Activated CD8-positive, alpha-beta memory T cell treated with anti-CD3 and anti-CD28 coated beads, Interleukin-2, amount 50 U/mL, for 1 hour (primary cell): ENCODE data around the gene ACACB.

Source experiments
- DNase-seq: peaks from one replicate; pipeline ENCODE4 v3.0.0-alpha.2; 2020; ENCODE audit errors: extremely low read depth

The ACACB gene

DNA sequence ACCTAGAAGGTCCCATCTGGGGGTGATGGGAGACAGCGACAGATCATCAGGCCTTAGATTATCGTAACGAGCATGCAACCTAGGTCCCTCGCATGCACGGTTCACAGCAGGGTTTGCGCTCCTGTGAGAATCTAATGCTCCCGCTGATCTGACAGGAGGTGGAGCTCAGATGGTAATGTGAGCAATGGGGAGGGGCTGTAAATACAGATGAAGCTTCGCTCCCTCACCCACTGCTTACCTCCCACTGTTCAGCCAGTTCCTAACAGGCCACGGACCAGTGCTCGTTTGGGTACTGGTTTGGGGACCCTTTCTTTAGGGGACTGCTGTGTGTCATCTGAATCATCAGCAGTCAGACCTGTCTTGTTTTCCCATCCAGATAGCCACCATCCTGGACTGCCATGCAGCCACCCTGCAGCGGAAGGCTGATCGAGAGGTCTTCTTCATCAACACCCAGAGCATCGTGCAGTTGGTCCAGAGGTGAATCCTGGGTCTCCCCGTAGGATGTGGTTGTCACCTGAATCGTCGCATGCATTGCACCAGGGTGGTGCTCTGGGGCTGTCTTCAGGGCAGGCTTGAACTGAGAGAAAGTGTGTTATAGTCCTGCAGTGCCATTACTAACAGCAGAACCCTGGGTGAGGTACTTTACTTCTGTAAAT lies 96.2 kb downstream of the ACACB start:
- no peak for DNase-seq

- no peak for DNase-seq
Observed at GRCh38 chr12:109214131-109214530, 97.7 kb downstream of the ACACB start.

DNA sequence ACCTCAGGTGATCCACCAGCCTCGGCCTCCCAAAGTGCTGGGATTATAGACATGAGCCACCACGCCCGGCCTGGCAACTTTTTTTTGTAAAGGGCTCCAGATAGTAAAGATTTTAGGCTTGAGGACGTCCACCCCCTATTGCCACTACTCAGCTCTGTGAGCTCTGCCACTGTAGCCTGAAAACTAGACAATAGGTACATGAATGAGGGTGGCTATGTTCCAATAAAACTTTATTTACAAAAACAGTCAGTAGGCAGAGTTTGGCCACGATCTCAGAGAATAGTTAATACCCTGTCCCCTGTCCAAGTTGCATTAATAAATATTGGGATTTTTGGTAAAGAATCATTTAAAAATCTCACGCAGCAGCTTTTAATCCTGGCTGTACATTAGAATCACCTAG lies 102.6 kb downstream of the ACACB start:
- DNase-seq: no peak

DNA sequence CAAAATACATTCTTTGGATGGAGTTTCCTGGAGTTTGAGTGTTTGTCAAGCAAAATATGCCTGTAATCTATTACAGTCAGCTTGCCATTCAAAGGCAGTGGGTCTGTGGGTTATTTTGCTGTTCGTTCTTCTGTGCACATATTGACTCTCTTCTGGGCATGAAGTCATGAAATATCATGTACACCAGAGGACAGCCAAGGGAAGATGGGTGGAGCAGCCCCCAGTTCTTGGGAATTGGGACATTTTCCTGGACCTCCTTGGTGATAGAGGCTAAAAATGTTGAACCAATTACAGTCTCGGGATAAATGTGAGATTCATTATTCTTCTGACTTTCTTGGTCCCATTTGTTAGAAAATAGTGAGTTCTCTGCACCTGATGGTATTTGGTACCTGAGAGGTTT lies 103.6 kb downstream of the ACACB start:
- DNase-seq: no peak

DNA sequence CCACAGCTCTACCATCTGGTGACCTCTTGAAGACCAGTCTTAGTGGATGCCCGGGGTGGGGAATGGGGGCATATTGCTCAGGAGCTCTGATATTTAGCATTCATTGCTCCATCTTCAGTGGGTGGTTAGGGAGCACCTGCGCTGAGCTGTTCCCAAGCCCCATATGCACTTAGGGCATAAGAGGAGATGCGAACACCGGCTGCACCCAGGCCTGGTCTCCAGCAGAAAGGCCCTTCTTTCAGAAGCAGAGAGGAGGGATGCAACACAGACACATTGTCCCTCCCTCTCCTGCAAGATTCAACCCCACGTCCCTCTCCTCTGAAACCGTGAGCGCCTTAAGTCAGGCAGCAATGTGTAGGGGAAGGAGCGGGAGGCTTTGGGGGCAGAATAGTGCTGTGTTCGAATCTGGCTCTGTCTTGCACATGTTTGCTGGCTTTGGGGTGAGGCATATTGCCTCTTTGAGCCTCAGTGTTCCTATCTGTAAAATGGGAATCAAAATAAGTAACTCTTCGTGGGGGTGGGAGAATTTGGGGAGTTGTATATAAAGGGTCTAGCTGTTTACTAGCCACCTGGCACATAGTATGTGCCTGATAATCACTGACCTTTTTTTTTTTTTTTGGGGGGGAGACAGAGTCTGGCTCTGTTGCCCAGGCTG lies 105.0 kb downstream of the ACACB start:
- no peak for DNase-seq

- no peak for DNase-seq
Observed at GRCh38 chr12:109222062-109222461, 105.7 kb downstream of the ACACB start.

DNA sequence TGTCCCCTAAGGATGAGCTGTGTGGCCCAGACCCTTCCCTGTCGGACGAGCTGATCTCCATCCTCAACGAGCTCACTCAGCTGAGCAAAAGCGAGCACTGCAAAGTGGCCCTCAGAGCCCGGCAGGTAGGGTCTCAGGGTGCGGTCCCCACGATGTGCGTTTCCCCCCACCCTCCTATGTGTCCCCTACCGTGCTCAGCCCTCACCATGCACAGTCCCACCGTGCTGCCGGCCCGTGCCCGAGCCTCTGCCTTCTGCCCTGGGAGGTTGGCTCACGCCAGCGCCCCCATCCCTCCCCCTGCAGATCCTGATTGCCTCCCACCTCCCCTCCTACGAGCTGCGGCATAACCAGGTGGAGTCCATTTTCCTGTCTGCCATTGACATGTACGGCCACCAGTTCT lies 106.1 kb downstream of the ACACB start:
- DNase-seq: no peak

DNA sequence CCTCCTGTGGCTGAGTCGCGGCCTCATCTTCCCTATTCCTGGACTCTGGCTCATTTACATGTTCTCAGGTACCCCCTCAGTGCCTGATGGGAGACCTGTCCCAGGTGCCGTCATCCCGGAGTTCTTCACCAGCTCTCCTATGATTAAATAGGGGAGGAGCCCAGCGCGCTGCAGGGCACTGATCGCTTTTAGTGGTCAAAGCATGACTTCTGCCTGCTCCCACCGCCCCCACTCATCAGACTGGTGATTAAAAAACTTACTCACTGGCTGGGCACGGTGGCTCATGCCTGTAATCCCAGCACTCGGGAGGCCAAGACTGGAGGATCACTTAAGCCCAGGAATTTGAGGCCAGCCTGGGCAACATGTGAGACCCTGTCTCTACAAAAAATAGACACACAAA lies 106.8 kb downstream of the ACACB start:
- DNase-seq: no peak

- DNase-seq: no peak
Observed at GRCh38 chr12:109223868-109224267, 107.5 kb downstream of the ACACB start.

DNA sequence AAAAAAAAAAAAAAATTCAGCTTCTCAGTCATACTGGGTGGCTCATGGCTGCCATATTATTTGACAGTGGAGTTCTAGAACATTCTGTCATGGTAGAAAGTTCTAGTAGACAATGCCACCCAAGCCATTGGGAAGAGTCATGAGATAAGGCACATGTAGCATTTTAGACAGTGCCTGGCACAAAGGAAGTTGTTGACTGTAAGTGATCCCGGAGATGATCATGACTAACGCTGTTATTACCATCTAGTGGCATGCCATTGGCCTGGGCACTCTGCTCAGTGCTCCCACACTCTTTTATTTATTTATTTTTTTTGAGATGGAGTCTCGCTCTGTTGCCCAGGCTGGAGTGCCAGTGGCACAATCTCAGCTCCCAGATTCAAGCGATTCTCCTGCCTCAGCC lies 112.3 kb downstream of the ACACB start:
- no peak for DNase-seq

DNA sequence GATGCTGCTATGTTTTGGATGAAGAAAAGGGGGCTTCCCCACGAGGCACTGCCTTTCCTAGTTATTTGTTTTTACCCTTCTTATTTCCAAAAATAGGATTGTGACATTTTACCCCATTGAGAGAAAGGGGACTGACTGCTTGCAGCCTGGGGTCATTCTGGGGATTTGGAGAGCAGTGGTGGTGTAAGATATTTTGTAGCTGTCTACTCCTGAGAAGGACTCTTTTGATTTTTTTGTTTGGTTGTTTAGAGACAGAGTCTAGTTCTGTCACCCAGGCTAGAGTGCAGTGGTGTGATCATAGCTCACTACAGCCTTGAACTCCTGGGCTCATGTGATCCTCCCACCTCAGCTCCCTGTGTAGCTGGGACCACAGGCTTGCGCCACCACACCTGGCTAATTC lies 113.8 kb downstream of the ACACB start:
- DNase-seq: no peak

DNA sequence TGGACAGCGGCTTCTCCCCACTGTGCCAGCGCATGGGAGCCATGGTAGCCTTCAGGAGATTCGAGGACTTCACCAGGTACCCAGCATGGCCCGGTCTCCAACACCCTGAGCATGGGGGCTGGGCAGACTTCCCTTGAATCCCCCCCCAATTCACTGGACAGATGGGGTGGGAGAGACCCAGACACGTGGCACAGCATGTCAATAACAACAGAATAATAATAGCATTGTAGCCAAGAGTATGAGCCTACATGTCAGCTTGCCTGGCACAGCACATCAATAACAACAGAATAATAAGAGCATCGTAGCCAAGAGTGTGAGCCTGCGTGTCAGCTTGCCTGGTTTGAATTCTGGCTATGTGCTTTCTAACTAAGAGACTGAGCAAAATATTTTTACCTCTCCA lies 116.3 kb downstream of the ACACB start:
- no peak for DNase-seq

- DNase-seq: no peak
Observed at GRCh38 chr12:109234012-109234411, 117.6 kb downstream of the ACACB start.

- no peak for DNase-seq
Observed at GRCh38 chr12:109236257-109236656, 119.9 kb downstream of the ACACB start.

DNA sequence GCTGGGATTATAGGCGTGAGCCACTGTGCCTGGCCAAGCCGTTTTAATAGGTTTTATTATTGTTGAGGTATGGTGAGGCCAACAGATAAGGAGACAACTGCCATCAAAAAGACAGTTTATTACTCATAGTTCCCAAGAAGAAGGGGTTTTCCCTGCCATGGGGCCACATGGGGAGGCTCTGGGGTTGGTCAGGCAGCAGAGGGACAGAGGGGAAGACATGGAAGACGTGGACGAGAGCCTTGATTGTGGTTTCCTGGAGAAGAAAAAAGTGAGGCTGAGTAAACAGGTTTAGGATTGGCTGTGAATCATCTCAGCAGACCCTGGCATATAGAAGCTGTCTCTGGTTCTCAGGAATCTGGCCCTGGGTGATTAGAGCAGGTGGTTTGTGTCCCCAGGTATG lies 122.8 kb downstream of the ACACB start:
- DNase-seq: no peak

DNA sequence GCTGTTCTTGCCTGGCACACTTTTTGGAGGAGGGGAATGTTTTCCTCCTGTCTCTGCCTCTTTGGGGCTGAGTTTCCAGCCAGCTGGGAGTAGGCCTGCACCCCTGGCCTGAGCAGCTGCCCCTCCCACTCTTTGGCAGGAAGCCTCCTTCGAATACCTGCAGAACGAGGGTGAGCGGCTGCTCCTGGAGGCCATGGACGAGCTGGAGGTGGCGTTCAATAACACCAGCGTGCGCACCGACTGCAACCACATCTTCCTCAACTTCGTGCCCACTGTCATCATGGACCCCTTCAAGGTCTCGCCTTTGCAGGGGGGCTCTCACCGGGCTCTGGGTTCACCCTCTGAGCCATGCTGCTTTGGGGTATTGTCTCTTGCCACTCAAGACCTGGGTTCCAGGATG lies 123.3 kb downstream of the ACACB start:
- DNase-seq: no peak

DNA sequence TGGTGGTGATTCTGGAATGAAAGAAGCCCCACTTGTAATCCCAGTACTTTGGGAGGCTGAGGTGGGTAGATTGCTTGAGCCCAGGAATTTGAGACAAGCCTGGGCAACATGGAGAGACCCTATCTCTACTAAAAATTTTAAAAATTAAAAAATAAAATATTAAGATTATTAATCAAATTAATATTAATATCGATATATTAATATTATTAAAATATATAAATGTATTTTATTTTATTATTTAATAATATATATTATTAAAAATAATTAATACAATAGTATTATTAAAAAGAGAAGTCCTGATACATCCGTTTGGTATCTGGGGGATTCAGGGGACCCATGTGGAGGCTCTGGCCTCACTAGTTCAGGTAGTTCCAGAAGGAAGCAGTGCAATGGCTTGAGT lies 124.0 kb downstream of the ACACB start:
- no peak for DNase-seq

- no peak for DNase-seq
Observed at GRCh38 chr12:109241936-109242335, 125.5 kb downstream of the ACACB start.

DNA sequence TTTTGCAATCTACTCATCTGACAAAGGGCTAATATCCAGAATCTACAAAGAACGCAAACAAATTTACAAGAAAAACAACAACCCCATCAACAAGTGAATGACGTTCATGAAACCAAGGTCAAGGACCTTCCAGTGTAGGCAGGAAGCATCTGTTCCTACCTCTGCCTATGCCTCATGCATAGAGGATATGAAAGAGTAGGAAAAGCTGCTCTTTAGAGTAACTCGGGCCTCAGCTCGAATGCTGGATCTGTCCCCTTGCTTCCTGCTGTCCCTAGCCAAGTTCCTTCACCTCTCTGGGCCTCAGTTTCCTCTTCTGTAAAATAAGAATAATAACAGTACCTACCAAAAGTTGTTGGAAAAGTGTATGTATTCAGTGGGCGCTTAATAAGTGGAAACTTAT lies 127.7 kb downstream of the ACACB start:
- DNase-seq: no peak

- no peak for DNase-seq
Observed at GRCh38 chr12:109246221-109246620, 129.8 kb downstream of the ACACB start.

GRCh38 chr12:109247831-109248654 lies 131.7 kb downstream of the ACACB start:
- no peak for DNase-seq

DNA sequence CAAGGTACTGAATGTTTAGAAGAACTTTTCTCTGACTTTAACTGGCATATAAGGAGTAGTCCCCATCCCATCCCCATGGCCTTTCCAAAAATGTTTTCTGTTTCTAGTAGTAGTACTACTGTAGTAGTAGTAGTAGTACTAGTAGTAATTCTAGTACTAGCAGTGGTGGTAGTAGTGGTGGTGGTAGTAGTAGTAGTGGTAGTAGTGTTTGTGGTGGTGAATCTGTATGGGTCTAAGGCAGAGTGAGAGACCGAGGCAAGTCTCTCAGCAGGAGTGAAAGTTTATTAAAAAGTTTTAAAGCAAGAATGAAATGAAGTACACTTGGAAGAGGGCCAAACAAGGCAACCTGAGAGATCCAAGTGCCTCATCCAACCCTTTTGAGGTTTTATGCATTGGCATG lies 134.1 kb downstream of the ACACB start:
- DNase-seq: no peak

DNA sequence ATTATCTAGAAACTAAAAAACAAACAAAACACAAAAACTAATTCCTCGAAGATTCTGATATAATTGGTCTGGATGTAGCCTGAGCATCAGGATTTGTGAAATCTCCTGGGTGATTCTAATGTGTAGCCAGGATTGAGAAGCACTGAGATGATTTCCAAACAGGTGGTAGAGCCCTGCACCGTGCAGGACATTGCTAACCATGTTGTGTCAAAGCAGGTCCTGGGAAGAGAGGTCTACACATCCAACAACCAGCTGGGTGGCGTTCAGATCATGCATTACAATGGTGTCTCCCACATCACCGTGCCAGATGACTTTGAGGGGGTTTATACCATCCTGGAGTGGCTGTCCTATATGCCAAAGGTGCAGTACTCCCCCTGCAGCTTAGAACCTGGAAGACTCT lies 136.4 kb downstream of the ACACB start:
- DNase-seq: no peak
